Tongue (tissue), 2 donors: ENCODE results near the gene SH3RF3. TPM values are rescaled to one million over a fixed set of nuclear protein-coding genes. Genes with fewer than 3 reads are reported as not detected.

Experiments
- DNase-seq: peaks from one replicate; pipeline ENCODE4 v3.0.0-alpha.2; 2015
- total RNA-seq: library from RNA; depleted of rRNA; stranded (reverse); fragments of >200 nt; gene quantifications from one replicate; pipeline ENCODE4 v1.2.3, GENCODE V29; 2014

SH3RF3 gene
- total RNA-seq, 1 donor from 2014 or later, result 10.1 TPM

DNA sequence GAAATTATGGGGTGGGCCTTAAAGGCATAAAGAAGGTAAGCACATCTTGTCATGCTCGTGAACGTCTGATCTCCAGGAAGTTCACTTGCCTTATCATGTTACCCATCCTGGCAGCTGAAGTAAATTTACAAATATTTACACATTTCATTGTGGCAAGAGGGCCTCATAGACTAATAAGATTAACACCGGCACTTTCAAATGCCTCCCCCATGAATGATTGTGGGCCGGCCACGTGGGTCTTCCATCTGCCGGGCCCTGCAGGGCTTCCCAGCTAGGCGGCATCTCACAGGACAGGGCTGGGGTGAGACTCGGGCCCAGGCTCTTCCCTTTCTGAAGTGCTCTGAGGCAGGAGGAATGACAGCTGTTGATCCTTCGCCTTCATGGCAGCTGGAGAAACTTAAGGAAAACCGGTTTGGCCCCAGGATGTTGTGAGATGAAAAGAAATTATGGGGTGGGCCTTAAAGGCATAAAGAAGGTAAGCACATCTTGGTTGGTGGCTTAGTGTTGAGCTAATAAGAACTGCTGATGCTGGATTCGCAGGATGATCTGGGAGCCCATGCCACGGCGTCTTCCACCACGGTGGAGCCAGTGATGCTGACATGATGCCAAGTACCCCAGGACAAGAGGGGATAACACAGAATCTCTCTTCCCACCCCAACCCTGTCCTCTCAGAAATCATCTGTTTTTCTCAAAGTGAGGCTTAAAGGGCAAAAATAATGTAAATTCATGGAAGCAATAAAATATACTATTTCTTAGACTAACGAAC, 308.5 kb downstream of the SH3RF3 start:
- peak; percentile 79 for DNase-seq

DNA sequence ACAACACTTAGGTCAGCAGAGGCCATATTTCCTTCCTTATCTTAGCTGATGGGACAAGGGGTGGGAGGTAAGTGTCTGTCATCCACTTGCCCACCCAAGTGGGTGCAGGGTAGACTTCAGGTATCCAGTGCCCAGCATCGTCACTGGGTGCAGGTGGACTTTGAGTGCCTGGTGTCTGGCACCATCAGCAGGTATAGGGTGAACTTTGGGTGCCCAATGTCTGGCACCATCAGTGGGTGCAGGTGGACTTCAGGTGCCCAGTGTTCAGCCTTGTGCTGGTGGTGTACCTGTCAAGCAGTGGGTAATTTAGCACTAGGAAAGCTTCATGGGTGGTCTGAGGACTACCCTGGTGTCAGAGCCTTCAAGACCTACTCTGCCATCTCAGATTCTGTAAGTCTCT, 309.1 kb downstream of the SH3RF3 start:
- no peak for DNase-seq

DNA sequence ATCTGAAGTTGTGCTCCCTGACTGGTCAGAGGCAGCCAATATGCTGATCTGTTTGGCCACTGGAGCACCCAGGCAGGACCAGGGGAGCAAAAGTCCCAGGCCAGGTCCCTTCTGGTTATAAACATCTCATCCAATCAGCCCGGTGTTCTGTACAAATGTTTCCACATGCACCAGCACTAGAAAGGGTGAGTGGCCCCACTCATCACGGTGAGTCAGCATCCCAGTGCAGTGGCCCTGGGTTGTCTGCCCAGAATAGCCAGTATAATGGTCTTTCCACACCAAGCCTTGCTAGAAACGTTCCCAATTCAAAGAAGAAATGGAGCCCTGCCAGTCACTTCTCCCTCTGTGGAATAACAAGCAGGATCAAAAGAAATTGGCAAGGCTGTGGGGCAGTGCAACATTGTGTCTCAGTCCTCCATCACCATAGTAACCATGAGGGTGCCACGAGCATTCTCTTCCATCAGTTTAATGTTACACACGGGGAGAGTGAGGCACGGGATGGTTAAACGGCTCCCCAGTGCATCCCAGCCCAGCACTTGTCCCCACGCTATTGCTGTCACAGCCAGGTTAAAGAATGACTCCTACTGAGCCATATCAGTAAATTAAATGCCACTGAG, 309.9 kb downstream of the SH3RF3 start:
- no peak for DNase-seq

GRCh38 chr2:109439390-109439786, 310.4 kb downstream of the SH3RF3 start:
- DNase-seq, result no peak

DNA sequence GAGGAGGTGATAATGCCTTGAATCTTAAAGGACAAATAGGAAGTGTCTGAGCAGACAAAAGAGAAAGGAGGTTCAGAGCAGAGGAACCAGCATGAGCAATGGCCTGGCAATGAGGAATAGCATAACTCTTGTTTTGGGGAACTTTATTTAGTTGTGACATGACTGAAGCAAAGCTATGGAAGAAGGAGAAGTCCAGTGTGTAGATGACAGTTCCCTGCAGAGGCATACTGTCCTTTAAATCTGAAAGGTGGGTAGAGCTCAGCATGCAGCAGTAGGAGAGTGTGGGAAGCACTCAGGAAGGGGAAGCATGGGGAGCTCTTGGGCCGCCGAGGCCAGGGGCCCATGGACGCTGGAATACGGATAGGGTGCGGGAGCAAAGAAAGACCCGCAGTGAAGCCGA, 311.0 kb downstream of the SH3RF3 start:
- DNase-seq, result no peak

GRCh38 chr2:109440499-109441156, 311.6 kb downstream of the SH3RF3 start:
- DNase-seq, result no peak

- DNase-seq, result no peak
Measured at GRCh38 chr2:109442715-109443319, 313.8 kb downstream of the SH3RF3 start.

DNA sequence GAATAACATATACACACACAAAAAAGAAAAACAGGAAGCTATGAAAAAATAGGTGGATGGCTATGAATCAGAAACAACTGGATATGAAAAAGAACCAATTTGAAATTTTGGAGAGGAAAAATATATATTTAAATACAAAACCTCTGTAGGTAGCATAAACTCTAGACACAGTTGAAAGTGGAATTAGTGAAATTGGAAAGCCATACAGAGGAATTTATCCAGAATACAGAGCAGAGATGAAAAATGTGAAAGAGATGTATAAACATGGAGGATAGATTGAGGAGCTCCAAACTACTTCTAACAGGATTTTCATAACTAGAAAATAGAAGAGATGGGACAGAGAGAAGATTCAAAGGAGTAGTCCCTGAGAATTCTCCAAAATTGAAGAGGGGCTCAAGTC, 315.9 kb downstream of the SH3RF3 start:
- no peak for DNase-seq

- no peak for DNase-seq
Measured at GRCh38 chr2:109446278-109447131, 317.5 kb downstream of the SH3RF3 start.

- peak; percentile 83 for DNase-seq
Measured at GRCh38 chr2:109447251-109447661, 318.3 kb downstream of the SH3RF3 start.

GRCh38 chr2:109447776-109448175, 318.8 kb downstream of the SH3RF3 start:
- DNase-seq, result no peak

DNA sequence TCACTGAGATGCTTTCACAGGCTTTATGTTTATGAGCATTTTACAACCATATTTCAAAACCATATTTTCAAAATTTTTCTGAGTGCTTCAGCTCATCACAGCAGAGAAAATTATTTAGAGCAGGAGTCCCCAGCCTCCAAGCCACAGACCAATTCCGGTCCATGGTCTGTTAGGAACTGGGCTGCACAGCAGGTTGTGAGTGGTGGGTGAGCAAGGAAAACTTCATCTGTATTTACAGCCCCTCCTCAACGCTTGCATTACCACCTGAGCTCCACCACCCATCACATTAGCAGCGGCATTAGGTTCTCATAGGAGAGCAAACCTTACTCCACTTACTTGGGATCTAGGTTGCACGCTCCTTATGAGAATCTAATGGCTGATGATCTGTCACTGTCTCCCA, 319.2 kb downstream of the SH3RF3 start:
- DNase-seq, result no peak

DNA sequence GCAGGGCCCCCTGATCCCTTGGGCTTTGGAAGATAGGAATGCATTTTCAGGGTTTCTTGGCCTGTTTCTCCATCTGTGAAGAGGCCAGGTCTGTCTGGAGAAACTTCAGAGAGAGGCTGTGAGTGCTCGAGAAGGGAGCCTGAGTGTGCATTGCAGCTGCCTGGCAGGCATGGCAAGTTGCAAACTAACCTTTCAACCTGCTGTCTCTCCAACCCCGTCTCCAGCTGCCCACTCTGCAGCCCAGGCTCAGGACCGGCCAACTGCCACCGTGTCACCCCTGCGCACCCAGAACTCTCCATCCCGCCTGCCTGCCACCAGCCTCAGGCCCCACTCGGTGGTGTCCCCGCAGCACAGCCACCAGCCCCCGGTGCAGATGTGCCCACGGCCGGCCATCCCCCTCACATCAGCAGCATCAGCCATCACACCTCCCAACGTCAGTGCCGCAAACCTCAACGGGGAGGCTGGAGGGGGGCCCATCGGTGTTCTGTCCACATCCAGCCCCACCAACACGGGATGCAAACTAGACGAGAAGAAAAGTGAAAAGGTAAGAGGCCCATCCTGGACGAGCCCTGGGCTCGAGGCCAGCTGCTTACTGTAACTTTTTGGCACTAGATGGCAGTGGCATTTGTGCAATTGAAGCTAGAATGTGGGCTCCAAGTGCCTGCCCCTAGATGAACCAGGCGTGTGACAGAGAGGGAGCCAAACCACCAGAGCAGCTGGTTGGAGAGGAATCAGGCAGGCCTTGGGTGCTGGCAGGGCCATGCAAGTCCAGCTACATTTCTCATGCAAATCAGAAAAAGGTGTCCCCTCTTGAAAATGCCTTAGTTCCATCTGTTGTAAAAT, 320.2 kb downstream of the SH3RF3 start:
- peak; percentile 89 for DNase-seq

DNA sequence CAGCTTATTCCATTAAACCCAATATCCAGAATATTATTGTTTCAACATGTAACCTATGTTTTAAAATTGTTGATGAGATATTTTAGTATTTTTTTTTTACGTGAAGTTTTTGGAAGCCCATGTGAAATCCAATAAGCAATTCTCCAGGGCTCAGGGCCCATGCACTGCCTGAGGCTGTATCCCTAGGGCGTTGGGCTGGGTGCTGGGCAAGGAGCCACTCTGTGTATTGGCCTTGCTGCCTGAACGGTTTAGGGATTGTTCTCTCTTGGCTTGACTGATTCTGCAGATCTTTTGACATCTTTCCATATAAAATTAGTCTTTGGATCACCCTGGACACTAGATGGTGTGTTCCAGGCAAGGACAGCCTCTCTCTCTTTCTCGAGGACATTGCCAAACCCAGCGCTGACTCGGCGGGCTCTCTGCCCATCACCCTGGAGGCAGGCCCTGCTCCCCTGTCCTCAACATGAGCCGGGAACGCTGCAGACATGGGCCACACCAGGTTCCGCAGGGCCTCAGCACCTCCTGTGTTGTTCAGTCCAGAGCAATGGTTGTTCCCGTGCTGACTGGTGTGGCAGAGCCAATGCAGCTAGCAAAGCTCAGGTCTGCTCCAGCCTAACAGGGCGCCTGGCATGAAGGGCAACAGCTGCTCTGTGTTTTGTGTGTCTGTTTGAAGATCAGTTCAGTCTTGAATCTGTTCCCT, 321.7 kb downstream of the SH3RF3 start:
- DNase-seq, result peak; percentile 51

DNA sequence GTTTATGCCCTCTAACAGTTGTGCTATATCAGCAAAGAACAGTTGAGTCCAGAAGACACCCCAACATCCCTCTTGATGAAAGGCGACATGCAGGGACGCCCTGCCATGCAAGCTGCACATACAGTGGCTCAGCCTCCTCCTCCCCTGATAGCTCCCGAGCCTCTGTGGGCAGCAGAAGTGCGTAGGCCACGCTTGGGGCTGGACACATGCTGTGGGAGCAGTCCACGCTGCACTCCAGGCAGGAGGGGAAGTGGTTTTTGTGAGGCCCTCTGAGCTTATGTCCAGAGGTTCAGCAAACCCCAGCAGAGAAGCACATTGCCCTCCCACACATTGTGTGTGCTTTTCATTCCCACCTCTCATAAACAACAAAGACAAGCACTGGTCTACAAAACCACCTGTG, 322.7 kb downstream of the SH3RF3 start:
- no peak for DNase-seq

- no peak for DNase-seq
Measured at GRCh38 chr2:109452318-109453305, 323.6 kb downstream of the SH3RF3 start.

DNA sequence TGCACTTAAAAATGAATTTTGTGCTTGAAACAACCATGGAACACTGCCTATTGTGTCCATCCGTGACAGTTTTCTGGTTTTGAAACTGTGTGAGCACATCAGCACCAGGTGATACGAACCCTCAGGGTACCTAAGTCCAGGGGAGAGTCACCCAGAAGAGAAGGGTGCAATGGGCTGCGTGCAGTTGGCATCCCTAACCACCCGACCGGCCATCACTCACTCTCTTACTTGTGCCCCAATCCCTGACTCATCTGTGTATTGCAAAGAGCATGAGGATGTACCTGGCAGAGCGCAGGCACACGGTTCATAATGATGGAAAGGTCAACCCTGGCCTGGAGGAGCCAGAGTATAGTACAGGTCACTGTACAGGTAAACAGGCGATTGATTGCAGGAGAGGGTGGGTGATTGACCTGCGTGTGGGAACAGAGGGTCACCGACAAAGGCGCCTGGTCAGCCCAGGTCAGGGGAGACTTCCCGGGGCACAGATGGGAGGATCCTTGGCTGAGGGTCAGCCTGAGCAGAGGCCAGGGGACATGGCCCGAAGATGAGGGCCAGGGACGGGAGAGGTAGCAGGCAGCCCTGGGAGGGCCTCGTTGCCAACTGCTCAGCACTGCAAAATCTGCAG, 324.5 kb downstream of the SH3RF3 start:
- no peak for DNase-seq

- no peak for DNase-seq
Measured at GRCh38 chr2:109454304-109454703, 325.3 kb downstream of the SH3RF3 start.
